Caco-2 (cell line): ENCODE data around the gene C11orf54. TPM values are rescaled to one million over a fixed set of nuclear protein-coding genes. Genes with fewer than 3 reads are reported as not detected.

ENCODE experiments used
- BruUV-seq: library from RNA; stranded (reverse); fragments of 400-500 nt; replicated peaks from 2 replicates; lab custom pipeline; 2021; lab: Mats Ljungman, UMichigan
- CTCF ChIA-PET: fragments of 300-600 bp; sonication (Branson Sonifier 250); formaldehyde crosslinking; loops from one replicate; lab custom pipeline; 2022; ENCODE audit warnings: antibody characterized with exemption; lab: Charles Lee
- POLR2A ChIA-PET: fragments of 300-600 bp; sonication (Branson Sonifier 250); formaldehyde crosslinking; loops from one replicate; lab custom pipeline; 2022; ENCODE audit warnings: antibody characterized with exemption; lab: Charles Lee
- DNase-seq, 2 experiments: peaks; one replicate each; pipeline versions ENCODE4 v3.0.0 to v3.0.0-alpha.2; 2020 to 2022
- H3K27me3 ChIP-seq: replicated peaks from 2 replicates; pipeline ENCODE4 v1.6.0; 2011; ENCODE audit warnings: low read length; ENCODE audit not compliant: control insufficient read depth, insufficient read depth
- H3K36me3 ChIP-seq: 2 replicates; pipeline ENCODE4 v1.5.1; 2011; ENCODE audit warnings: low read length; ENCODE audit not compliant: control insufficient read depth, insufficient read depth
- H3K4me1 ChIP-seq: fragments of 250-450 bp; sonication (Bioruptor Pico); 2 replicates; pipeline ENCODE4 v1.5.1; 2020; ENCODE audit warnings: mild to moderate bottlenecking
- H3K4me3 ChIP-seq: 2 replicates; pipeline ENCODE4 v1.5.1; 2011; ENCODE audit warnings: low read depth, mild to moderate bottlenecking, control low read depth, low read length
- H3K9me3 ChIP-seq: fragments of 250-450 bp; sonication (Bioruptor Pico); 2 replicates; pipeline ENCODE4 v1.5.1; 2020; ENCODE audit warnings: mild to moderate bottlenecking, moderate library complexity
- H3K27ac Mint-ChIP-seq: one replicate; pipeline ENCODE4 v1.8.0; 2022; ENCODE audit warnings: mixed read lengths; ENCODE audit not compliant: unreplicated experiment
- H3K27me3 Mint-ChIP-seq: one replicate; pipeline ENCODE4 v1.8.0; 2022; ENCODE audit warnings: mixed read lengths; ENCODE audit not compliant: insufficient read depth, unreplicated experiment
- H3K36me3 Mint-ChIP-seq: one replicate; pipeline ENCODE4 v1.8.0; 2022; ENCODE audit warnings: mild to moderate bottlenecking, mixed read lengths; ENCODE audit not compliant: insufficient read depth, unreplicated experiment
- H3K4me1 Mint-ChIP-seq: one replicate; pipeline ENCODE4 v1.8.0; 2022; ENCODE audit warnings: low read depth, mixed read lengths; ENCODE audit not compliant: unreplicated experiment
- H3K4me3 Mint-ChIP-seq: one replicate; pipeline ENCODE4 v1.8.0; 2022; ENCODE audit warnings: mild to moderate bottlenecking, moderate library complexity, mixed read lengths; ENCODE audit not compliant: unreplicated experiment
- H3K9me3 Mint-ChIP-seq: one replicate; pipeline ENCODE4 v1.8.0; 2022; ENCODE audit warnings: mixed read lengths; ENCODE audit not compliant: unreplicated experiment
- CTCF ChIP-seq, 2 experiments: fragments of 200-600 bp in 1 of 2; IDR thresholded peaks; 1 replicate in 1 of 2; 2 replicates in 1 of 2; pipeline versions ENCODE4 v1.5.1 to v1.8.0; 2011 to 2022; ENCODE audit warnings: antibody characterized with exemption in 1 of 2, control low read depth in 1 of 2, inconsistent platforms in 1 of 2, low read depth in 1 of 2, low read length in 1 of 2, mild to moderate bottlenecking in 1 of 2, moderate library complexity in 1 of 2; ENCODE audit not compliant: insufficient read depth in 1 of 2, severe bottlenecking in 1 of 2, unreplicated experiment in 1 of 2
- intact Hi-C: fragments of 100-400 bp; cut with micrococcal nuclease; formaldehyde crosslinking; loops from one replicate; pipeline ENCODE4 v1.10.0; 2022; ENCODE audit not compliant: unreplicated experiment
- total RNA-seq: library from RNA; stranded (reverse); gene quantifications from 2 replicates; pipeline ENCODE4 v1.2.3, GENCODE V29; 2022

C11orf54 gene
- total RNA-seq, 1 experiment from 2014 or later = 20.7 TPM

GRCh38 chr11:93715797-93716396 lies 25.6 kb upstream of the C11orf54 start:
- H3K27me3 Mint-ChIP-seq = no peaks in the 10 kb centered on the region
- intact Hi-C loops = no loop called here
- Histone ChIP-seq H3K4me3 (no peak overlapping the region), H3K36me3 (peaks cover 7% of the 10 kb centered on the region), H3K9me3 (no peaks in the 10 kb centered on the region), H3K27me3 (no peaks in the 10 kb centered on the region), H3K4me1 (no peaks in the 10 kb centered on the region)
- H3K27ac Mint-ChIP-seq = no peak overlapping the region
- H3K36me3 Mint-ChIP-seq = peaks cover 97% of the 10 kb centered on the region
- no peaks in the 10 kb centered on the region for H3K4me1 Mint-ChIP-seq
- POLR2A ChIA-PET = no interaction called here
- CTCF ChIA-PET = no interaction called here
- BruUV-seq = no TSS peak
- H3K9me3 Mint-ChIP-seq = peaks cover 6% of the 10 kb centered on the region
- no peak for DNase-seq
- no peak overlapping the region for H3K4me3 Mint-ChIP-seq
- TF ChIP-seq CTCF (IDR thresholded peaks at IDR 0.05; ENCODE audit: insufficient read depth in 1 of 2, low read depth in 1 of 2, low read length in 1 of 2, severe bottlenecking in 1 of 2, unreplicated experiment in 1 of 2) = no peak

GRCh38 chr11:93717501-93717900 lies 24.0 kb upstream of the C11orf54 start:
- no peak overlapping the region for H3K4me3 Mint-ChIP-seq
- TF ChIP-seq CTCF (IDR thresholded peaks at IDR 0.05; ENCODE audit: insufficient read depth in 1 of 2, low read depth in 1 of 2, low read length in 1 of 2, severe bottlenecking in 1 of 2, unreplicated experiment in 1 of 2) = no peak
- Histone ChIP-seq H3K4me3 (no peak overlapping the region), H3K27me3 (no peaks in the 10 kb centered on the region), H3K36me3 (peaks cover 9% of the 10 kb centered on the region), H3K4me1 (no peaks in the 10 kb centered on the region), H3K9me3 (no peaks in the 10 kb centered on the region)
- ChIA-PET CTCF (interaction anchor here (0.7 kb wide), 1 partner anchor 25 kb away, joined by 3 read pairs; no protein-coding TSS in a partner anchor), POLR2A (no interaction called here)
- no peaks in the 10 kb centered on the region for H3K27me3 Mint-ChIP-seq
- DNase-seq = no peak
- H3K4me1 Mint-ChIP-seq = no peaks in the 10 kb centered on the region
- H3K9me3 Mint-ChIP-seq = no peaks in the 10 kb centered on the region
- no peak overlapping the region for H3K27ac Mint-ChIP-seq
- intact Hi-C loops = no loop called here
- H3K36me3 Mint-ChIP-seq = peaks cover 97% of the 10 kb centered on the region
- no TSS peak for BruUV-seq

- H3K36me3 ChIP-seq = peaks cover 9% of the 10 kb centered on the region
- DNase-seq = no peak
- no peaks in the 10 kb centered on the region for H3K4me1 Mint-ChIP-seq
- H3K9me3 ChIP-seq = no peaks in the 10 kb centered on the region
- no peaks in the 10 kb centered on the region for H3K9me3 Mint-ChIP-seq
- no TSS peak for BruUV-seq
- ChIA-PET CTCF (no interaction called here), POLR2A (no interaction called here)
- intact Hi-C loops = no loop called here
- H3K4me1 ChIP-seq = no peaks in the 10 kb centered on the region
- no peaks in the 10 kb centered on the region for H3K27me3 ChIP-seq
- no peak for TF ChIP-seq CTCF (IDR thresholded peaks at IDR 0.05; ENCODE audit: insufficient read depth in 1 of 2, low read depth in 1 of 2, low read length in 1 of 2, severe bottlenecking in 1 of 2, unreplicated experiment in 1 of 2)
- peak overlapping the region; percentile 25 for H3K27ac Mint-ChIP-seq
- H3K27me3 Mint-ChIP-seq = no peaks in the 10 kb centered on the region
- peaks cover 97% of the 10 kb centered on the region for H3K36me3 Mint-ChIP-seq
- no peak overlapping the region for H3K4me3 Mint-ChIP-seq
- H3K4me3 ChIP-seq = no peak overlapping the region
Measured at GRCh38 chr11:93718057-93718563, 23.4 kb upstream of the C11orf54 start.
